Measurements from ENCODE around the gene SIMC1.
"Not testable (repeated sequence)": the region's sequence is repeated elsewhere in the genome, so short reads cannot be mapped to it uniquely, and the experiment has no call there.

- TF ChIP-seq, protein P1, sequence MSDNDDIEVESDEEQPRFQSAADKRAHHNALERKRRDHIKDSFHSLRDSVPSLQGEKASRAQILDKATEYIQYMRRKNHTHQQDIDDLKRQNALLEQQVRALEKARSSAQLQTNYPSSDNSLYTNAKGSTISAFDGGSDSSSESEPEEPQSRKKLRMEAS (CRISPR knock-in tag; IDR thresholded peaks at IDR 0.05), result not testable (repeated sequence)
- not testable (repeated sequence) for TF ChIP-seq HMGXB4 (CRISPR knock-in tag; IDR thresholded peaks at IDR 0.05); FOXJ3 (CRISPR knock-in tag; IDR thresholded peaks at IDR 0.05; ENCODE audit: borderline replicate concordance); TEAD4 (CRISPR knock-in tag; IDR thresholded peaks at IDR 0.05); CTCF (IDR thresholded peaks at IDR 0.05); MXD4 (CRISPR knock-in tag; IDR thresholded peaks at IDR 0.05; ENCODE audit: borderline replicate concordance); CREB1 (CRISPR knock-in tag; IDR thresholded peaks at IDR 0.05)
- TF ChIP-seq, protein P2, sequence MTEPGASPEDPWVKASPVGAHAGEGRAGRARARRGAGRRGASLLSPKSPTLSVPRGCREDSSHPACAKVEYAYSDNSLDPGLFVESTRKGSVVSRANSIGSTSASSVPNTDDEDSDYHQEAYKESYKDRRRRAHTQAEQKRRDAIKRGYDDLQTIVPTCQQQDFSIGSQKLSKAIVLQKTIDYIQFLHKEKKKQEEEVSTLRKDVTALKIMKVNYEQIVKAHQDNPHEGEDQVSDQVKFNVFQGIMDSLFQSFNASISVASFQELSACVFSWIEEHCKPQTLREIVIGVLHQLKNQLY (CRISPR knock-in tag; IDR thresholded peaks at IDR 0.05), result not testable (repeated sequence)
- TF ChIP-seq, protein P3, sequence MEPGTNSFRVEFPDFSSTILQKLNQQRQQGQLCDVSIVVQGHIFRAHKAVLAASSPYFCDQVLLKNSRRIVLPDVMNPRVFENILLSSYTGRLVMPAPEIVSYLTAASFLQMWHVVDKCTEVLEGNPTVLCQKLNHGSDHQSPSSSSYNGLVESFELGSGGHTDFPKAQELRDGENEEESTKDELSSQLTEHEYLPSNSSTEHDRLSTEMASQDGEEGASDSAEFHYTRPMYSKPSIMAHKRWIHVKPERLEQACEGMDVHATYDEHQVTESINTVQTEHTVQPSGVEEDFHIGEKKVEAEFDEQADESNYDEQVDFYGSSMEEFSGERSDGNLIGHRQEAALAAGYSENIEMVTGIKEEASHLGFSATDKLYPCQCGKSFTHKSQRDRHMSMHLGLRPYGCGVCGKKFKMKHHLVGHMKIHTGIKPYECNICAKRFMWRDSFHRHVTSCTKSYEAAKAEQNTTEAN (CRISPR knock-in tag; IDR thresholded peaks at IDR 0.05), result not testable (repeated sequence)
- TF ChIP-seq, protein P4, sequence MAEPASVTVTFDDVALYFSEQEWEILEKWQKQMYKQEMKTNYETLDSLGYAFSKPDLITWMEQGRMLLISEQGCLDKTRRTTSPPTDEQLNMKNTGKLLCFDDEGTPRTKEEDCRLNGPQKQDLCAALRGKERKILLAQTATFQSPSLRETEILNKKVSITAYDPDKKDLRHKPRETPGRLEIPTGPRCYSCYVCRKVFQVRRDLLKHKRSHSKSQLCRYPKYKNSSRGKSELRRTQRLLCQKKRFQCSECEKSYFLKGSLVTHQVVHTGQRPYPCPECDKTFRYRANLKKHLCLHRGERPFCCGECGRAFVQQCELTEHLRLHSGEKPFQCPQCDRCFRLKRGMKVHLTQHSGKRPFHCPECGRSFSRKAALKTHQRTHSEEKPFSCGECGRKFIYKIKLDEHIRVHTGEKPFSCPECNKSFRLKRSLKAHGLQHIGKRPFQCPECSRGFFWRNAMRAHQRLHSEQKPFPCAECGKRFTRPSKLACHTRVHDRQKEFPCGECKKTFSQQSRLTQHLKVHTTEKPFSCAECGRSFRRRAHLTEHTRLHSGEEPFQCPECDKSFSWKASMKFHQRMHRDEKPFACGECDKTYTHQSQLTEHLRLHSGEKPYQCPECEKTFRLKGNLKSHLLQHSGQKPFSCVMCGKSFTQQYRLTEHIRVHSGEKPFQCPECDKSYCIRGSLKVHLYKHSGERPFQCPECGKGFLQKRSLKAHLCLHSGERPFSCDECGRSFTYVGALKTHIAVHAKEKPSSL (CRISPR knock-in tag; conservative IDR thresholded peaks at IDR 0.05), result not testable (repeated sequence)
These were observed 28.2 kb downstream of the SIMC1 start for GRCh38 chr5:176266448-176266847.
